ENCODE data around the gene HELZ.

- TF ChIP-seq GATA2 (IDR thresholded peaks at IDR 0.05; ENCODE audit: low read depth, low read length) (no peak), GATA3 (IDR thresholded peaks at IDR 0.05; ENCODE audit: low read depth, low read length) (no peak)
Observed at GRCh38 chr17:67044016-67044772, 200.8 kb downstream of the HELZ start, which contains the start of gene CACNG1.

Measured in SH-SY5Y (cell line).